HG03575 (cell line): ENCODE results near the gene KEAP1.
"Not testable (repeated sequence)": the region's sequence is repeated elsewhere in the genome, so short reads cannot be mapped to it uniquely, and the experiment has no call there.

ENCODE experiments used
- ATAC-seq: cut with Tn5 transposase; IDR thresholded peaks from one replicate; pipeline ENCODE4 v1.9.1; 2021; ENCODE audit not compliant: unreplicated experiment, insufficient number of reproducible peaks, low FRiP score; ENCODE audit errors: extremely low read depth

The KEAP1 gene

GRCh38 chr19:10503002-10503789, at the start of gene KEAP1:
TSS of gene KEAP1 (minus strand) at chr19:10503356. CDS start at chr19:10500033, 3,323 bp downstream.
- ATAC-seq, result no peak

GRCh38 chr19:10552510-10553053, 49.4 kb upstream of the KEAP1 start:
- ATAC-seq, result no peak

DNA sequence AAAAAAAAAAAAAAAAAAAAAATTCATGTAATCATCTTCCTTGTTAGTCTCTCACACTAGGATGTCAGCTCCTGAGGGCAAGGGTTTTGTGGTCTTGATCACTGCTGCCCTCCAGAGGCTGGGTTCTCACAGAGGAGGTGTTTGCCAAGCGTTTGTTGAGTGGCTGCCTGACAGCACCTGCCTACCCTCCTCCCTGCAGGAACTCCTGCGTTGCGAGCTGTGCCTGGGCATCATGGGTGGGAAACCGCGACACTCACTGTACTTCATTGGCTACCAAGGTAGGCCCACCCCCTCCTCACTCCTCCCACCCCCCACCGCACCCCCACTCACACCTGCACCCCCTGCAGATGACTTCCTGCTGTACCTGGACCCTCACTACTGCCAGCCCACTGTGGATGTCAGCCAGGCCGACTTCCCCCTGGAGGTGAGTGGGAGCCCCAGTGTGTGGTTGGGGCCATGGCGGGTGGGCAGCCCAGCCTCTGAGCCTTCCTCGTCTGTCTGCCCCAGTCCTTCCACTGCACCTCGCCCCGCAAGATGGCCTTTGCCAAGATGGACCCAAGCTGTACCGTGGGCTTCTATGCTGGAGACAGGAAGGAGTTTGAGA, 48.6 kb upstream of the KEAP1 start:
- ATAC-seq, result no peak

DNA sequence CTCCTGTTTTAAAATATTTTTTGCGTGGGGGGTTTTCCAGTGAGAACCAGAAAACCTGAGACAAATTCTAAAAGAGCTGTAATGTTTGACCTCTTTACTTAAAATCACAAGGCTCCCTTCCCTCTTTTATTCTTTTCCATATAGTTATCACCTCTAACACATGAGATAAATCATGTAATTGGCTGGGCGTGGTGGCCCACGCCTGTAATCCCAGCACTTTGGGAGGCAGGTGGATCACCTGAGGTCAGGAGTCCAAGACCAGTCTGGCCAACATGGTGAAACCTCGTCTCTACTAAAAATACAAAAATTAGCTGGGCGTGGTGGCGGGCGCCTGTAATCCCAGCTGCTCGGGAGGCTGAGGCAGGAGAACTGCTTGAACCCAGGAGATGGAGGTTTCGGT, 47.9 kb upstream of the KEAP1 start:
- not testable (repeated sequence) for ATAC-seq

DNA sequence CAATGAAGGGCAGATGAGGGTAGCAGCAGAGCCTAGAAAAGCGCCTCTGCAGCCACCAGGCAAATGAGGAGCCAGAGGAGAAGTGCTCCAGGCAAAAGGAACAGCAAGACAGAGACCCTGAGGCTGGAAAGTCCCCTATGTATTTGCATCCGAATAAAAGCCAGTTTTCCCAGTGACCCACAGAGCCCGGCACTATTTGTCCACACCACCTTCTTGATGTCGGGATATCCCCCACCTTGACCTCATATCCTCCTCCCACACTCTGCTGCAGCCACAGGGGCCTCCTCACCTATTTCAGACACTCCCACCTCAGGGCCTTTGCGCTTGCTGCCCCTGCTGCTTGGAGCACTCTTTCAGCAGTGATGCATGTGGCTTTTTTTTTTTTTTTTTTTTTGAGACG, 47.2 kb upstream of the KEAP1 start:
- no peak for ATAC-seq

- ATAC-seq, result no peak
Observed at GRCh38 chr19:10549733-10550132, 46.6 kb upstream of the KEAP1 start.

- no peak for ATAC-seq
Observed at GRCh38 chr19:10548746-10549276, 45.7 kb upstream of the KEAP1 start.

DNA sequence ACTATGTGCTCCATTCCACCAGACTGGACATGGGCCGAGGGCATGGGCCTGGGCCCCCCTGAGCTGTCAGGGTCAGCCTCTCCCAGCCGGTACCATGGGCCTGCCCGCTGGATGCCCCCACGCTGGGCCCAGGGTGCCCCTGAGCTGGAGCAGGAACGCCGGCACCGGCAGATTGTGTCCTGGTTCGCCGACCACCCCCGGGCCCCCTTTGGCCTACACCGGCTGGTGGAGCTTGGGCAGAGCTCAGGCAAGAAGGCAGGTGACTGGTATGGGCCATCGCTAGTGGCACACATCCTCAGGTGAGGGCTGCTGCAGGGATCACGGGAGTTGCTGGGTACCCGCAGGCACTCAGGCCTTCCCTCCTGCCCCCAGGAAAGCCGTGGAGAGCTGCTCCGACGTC, 43.7 kb upstream of the KEAP1 start:
- ATAC-seq, result no peak

GRCh38 chr19:10544753-10545251, 41.6 kb upstream of the KEAP1 start:
- no peak for ATAC-seq

DNA sequence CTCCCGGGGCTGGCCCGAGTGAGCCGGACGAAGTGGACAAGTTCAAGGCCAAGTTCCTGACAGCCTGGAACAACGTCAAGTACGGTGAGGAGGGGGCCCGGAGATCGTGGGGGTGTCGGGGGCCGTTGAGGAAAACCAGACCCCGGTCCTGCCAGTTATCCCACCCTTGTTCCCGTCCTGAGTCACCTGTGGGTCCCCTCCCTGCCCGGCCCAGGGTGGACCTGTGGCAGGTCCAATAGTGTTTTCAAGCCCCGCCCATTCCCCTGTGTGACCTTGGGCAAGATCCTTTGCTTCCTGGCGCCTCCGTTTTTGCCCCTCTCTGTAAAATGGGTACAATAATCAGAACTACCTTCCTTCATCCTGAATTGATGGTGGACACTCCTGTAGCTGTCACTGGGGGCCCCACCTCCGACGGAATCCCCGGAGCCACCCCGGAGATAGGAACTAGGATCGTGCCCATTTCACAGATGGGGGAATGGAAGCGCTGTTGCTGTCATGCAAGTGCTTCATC, 41.1 kb upstream of the KEAP1 start:
- no peak for ATAC-seq

DNA sequence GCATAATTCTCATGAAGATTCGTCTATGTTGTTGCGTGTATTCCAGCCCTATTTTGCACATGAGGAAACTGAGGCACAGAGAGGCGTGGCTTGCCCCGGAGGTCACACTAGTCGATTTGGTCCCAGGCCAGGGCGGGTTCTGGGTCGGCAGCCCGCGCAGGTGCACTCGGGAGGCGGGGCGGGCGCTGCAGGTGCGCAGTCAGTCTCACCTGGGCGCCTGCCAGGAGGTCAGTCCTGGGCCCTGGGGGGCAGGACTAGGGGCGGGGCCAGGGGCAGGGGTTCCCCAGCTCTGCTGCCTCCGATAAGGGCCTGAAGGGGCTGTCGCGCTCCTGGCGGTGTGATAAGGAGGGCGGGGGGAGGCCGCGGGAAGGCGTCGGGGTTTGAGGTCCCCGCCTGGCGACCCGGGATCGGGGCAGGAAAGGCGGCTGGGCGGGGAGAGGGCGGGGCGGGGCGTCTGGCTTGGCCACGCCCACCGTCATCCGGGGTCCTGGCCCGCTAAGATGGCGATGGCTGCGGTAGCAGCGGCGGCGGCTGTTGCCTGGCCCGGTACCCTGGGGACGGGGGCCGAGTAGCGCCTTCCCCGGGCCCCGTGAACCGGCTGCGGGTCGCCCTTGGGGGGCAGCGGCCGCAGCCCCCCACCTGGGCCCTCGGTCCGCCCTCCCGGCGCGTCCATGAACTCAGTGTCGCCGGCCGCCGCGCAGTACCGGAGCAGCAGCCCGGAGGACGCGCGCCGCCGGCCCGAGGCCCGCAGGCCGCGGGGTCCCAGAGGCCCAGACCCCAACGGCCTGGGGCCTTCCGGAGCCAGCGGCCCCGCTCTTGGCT, 40.5 kb upstream of the KEAP1 start, which contains the start of gene ATG4D:
ATG4D (plus strand) TSS at position 485 of the 822 bp plus-strand sequence; CDS start at position 672, 187 bp downstream.
- ATAC-seq, result no peak

GRCh38 chr19:10543059-10543419, 39.9 kb upstream of the KEAP1 start:
- ATAC-seq, result no peak

GRCh38 chr19:10539016-10539415, 35.9 kb upstream of the KEAP1 start:
- ATAC-seq, result not testable (repeated sequence)

- no peak for ATAC-seq
Observed at GRCh38 chr19:10538204-10538983, 35.2 kb upstream of the KEAP1 start.

GRCh38 chr19:10537668-10538067, 34.5 kb upstream of the KEAP1 start:
- no peak for ATAC-seq

DNA sequence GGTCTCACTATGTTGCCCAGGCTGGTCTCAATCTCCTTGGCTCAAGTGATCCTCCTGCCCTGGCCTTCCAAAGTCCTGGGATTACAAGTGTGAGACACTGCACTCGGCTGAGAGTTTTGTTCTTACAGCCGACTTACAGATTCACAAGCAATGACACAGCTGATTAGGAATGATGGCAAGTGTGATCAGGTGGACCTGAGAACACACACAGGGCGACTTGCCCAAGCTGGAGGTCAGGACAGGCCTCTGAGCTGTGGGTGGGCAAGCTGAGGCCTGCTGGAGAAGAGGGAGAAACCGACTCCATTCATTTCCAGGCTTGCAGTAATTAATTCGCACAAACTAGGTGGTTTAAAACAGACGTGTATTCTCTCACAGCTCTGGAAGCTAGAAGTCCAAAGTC, 32.5 kb upstream of the KEAP1 start:
- no peak for ATAC-seq

DNA sequence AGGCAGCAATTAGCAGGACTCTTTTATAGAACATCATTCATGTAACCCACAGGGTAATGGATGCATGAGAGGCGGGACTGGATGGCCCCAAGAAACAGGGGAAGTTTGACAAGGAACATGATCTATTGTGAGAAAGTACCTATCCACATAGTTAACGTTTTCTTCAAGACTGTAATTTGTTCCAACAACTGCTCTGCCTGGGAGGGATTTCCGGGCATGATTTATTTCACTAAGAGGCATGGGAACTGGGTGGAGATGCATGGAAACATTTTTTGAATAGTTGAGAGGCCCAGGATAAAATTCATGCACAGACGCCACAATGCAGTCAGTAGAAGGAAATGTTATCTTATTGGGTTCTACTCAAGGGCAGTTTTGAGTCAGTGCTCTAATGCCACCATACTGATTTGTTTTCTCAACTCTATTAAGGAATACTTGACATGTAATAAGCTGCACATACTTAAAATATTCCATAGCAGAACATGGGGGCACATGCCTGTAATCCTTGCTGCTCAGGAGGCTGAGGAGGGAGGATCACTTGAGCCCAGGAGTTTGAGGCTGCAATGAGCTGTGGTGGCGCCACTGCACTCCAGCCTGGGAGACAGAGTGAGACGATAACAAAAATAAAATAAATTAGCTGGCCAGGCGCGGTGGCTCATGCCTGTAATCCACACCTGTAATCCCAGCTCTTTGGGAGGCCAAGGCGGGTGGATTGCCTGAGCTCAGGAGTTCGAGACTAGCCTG, 30.7 kb upstream of the KEAP1 start:
- no peak for ATAC-seq

GRCh38 chr19:10532457-10532856, 29.3 kb upstream of the KEAP1 start:
- no peak for ATAC-seq
